HEK293 (cell line): ENCODE measurements around the gene KIF19.

ENCODE experiments used
- CTCF ChIA-PET: fragments of 350-600 bp; formaldehyde crosslinking; extraction: SDS; loops from one replicate; lab custom pipeline; 2021; ENCODE audit warnings: antibody characterized with exemption; lab: Yijun Ruan, JAX
- POLR2A ChIA-PET: fragments of 300-600 bp; formaldehyde crosslinking; extraction: SDS; loops from one replicate; lab custom pipeline; 2020; ENCODE audit warnings: antibody characterized with exemption, inconsistent platforms; lab: Yijun Ruan, JAX
- H3K27ac ChIP-seq: fragments of 200-500 bp; sonication (Bioruptor generic); 2 replicates; pipeline ENCODE4 v1.5.1; 2014; ENCODE audit warnings: low read depth, low read length, control low read depth, inconsistent platforms; ENCODE audit errors: extremely low read depth
- H3K36me3 ChIP-seq, 2 experiments: fragments of 200-500 bp in 1 of 2; sonication (Bioruptor generic) in 1 of 2; 1 replicate in 1 of 2; 2 replicates in 1 of 2; pipeline ENCODE4 v1.5.1; 2014 to 2017; ENCODE audit warnings: inconsistent platforms in 2 of 2, low read length in 2 of 2; ENCODE audit not compliant: control insufficient read depth in 2 of 2, insufficient read depth in 1 of 2
- H3K4me1 ChIP-seq: fragments of 200-500 bp; sonication (Bioruptor generic); 2 replicates; pipeline ENCODE4 v1.5.1; 2014; ENCODE audit warnings: mild to moderate bottlenecking, low read length, inconsistent platforms; ENCODE audit not compliant: control insufficient read depth, insufficient read depth
- H3K4me3 ChIP-seq: 2 replicates; pipeline ENCODE4 v1.5.1; 2011; ENCODE audit warnings: low read depth, mild to moderate bottlenecking, control low read depth, low read length, moderate library complexity
- H3K9me3 ChIP-seq: fragments of 200-500 bp; sonication (Bioruptor generic); 2 replicates; pipeline ENCODE4 v1.5.1; 2014; ENCODE audit warnings: low read depth, low read length, inconsistent platforms; ENCODE audit not compliant: control insufficient read depth, insufficient read depth
- SALL2 ChIP-seq: fragments of 450-650 bp; formaldehyde crosslinking; IDR thresholded peaks from 2 replicates; pipeline ENCODE4 v1.5.0; 2017; ENCODE audit warnings: missing biosample characterization, mild to moderate bottlenecking, missing genetic modification characterization, borderline replicate concordance
- TCF7L2 ChIP-seq: IDR thresholded peaks from 2 replicates; pipeline ENCODE4 v1.6.1; 2011; ENCODE audit warnings: low read depth, mild to moderate bottlenecking, inconsistent platforms, low read length, moderate library complexity, borderline replicate concordance
- TSHZ1 ChIP-seq: fragments of 450-650 bp; formaldehyde crosslinking; IDR thresholded peaks from 2 replicates; pipeline ENCODE4 v1.5.1; 2016; ENCODE audit warnings: missing biosample characterization, missing genetic modification characterization, borderline replicate concordance
- WT1 ChIP-seq: fragments of 450-650 bp; formaldehyde crosslinking; IDR thresholded peaks from 2 replicates; pipeline ENCODE4 v1.5.1; 2016; ENCODE audit warnings: missing biosample characterization, missing genetic modification characterization
- ZFP37 ChIP-seq: fragments of 450-650 bp; formaldehyde crosslinking; IDR thresholded peaks from 2 replicates; pipeline ENCODE4 v1.5.1; 2016; ENCODE audit warnings: missing biosample characterization, missing genetic modification characterization
- ZNF239 ChIP-seq: fragments of 450-650 bp; formaldehyde crosslinking; IDR thresholded peaks from 2 replicates; pipeline ENCODE4 v1.5.1; 2016; ENCODE audit warnings: missing biosample characterization, missing genetic modification characterization
- ZNF24 ChIP-seq: fragments of 450-650 bp; formaldehyde crosslinking; IDR thresholded peaks from 2 replicates; pipeline ENCODE4 v1.5.1; 2016; ENCODE audit warnings: missing biosample characterization, missing genetic modification characterization
- ZNF510 ChIP-seq: fragments of 450-650 bp; formaldehyde crosslinking; IDR thresholded peaks from 2 replicates; pipeline ENCODE4 v1.5.1; 2018; ENCODE audit warnings: mild to moderate bottlenecking, missing genetic modification characterization, missing biosample characterization; ENCODE audit not compliant: insufficient replicate concordance
- ZNF768 ChIP-seq: fragments of 450-650 bp; formaldehyde crosslinking; IDR thresholded peaks from 2 replicates; pipeline ENCODE4 v1.5.1; 2018; ENCODE audit warnings: missing biosample characterization, mild to moderate bottlenecking, missing genetic modification characterization
- ZNF792 ChIP-seq: fragments of 450-650 bp; formaldehyde crosslinking; IDR thresholded peaks from 2 replicates; pipeline ENCODE4 v1.5.1; 2016; ENCODE audit warnings: missing biosample characterization, missing genetic modification characterization
- ZNF830 ChIP-seq: fragments of 450-650 bp; IDR thresholded peaks from 2 replicates; pipeline ENCODE4 v1.5.0; 2018; ENCODE audit warnings: missing biosample characterization, missing genetic modification characterization, low read depth, mild to moderate bottlenecking, moderate library complexity
- ZNF843 ChIP-seq: fragments of 450-650 bp; formaldehyde crosslinking; IDR thresholded peaks from 2 replicates; pipeline ENCODE4 v1.5.1; 2016; ENCODE audit warnings: missing biosample characterization, missing genetic modification characterization
- TF ChIP-seq, protein P1 (sequence below): sonication (generic); formaldehyde crosslinking; IDR thresholded peaks from 2 replicates; pipeline ENCODE4 v1.8.1; 2022; ENCODE audit warnings: mild to moderate bottlenecking, moderate library complexity, missing genetic modification reagents
- TF ChIP-seq, protein P2 (sequence below): fragments of 450-650 bp; formaldehyde crosslinking; IDR thresholded peaks from 2 replicates; pipeline ENCODE4 v1.5.1; 2016; ENCODE audit warnings: missing biosample characterization, missing genetic modification characterization
- TF ChIP-seq, protein P3 (sequence below): fragments of 450-650 bp; formaldehyde crosslinking; IDR thresholded peaks from 2 replicates; pipeline ENCODE4 v1.5.1; 2016; ENCODE audit warnings: missing biosample characterization, missing genetic modification characterization

Gene KIF19

DNA sequence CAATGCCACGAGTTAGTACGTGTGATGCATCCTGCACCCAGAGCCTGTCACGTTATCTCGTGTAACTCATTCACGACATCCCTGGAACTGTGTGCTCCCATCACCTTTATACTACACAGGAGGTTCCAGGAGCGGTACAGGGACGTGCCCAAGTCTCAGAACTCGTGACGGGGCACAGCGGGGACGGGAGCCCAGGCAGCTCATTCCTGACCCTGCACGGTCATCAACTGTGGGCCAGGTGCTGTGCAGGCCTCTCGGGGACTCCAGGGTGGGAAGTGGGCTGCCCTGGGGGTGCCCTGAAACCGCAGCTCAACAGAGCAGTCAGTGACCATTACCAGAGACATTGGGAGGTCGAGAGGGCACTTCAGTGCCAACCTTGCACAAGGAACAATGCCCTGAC lies 11.1 kb upstream of the KIF19 start:
- Histone ChIP-seq H3K4me3 (no peak overlapping the region), H3K36me3 (no peaks in the 10 kb centered on the region), H3K4me1 (no peaks in the 10 kb centered on the region), H3K27ac (no peak overlapping the region), H3K9me3 (no peaks in the 10 kb centered on the region)
- TF ChIP-seq ZNF24 (tag by site-specific recombination), result no peak
- TF ChIP-seq ZNF830, result no peak
- TF ChIP-seq, protein P1, sequence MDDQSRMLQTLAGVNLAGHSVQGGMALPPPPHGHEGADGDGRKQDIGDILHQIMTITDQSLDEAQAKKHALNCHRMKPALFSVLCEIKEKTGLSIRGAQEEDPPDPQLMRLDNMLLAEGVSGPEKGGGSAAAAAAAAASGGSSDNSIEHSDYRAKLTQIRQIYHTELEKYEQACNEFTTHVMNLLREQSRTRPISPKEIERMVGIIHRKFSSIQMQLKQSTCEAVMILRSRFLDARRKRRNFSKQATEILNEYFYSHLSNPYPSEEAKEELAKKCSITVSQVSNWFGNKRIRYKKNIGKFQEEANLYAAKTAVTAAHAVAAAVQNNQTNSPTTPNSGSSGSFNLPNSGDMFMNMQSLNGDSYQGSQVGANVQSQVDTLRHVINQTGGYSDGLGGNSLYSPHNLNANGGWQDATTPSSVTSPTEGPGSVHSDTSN (CRISPR knock-in tag), result no peak
- TF ChIP-seq TSHZ1 (tag by site-specific recombination), result no peak
- TF ChIP-seq ZFP37 (tag by site-specific recombination), result no peak
- TF ChIP-seq SALL2 (tag by site-specific recombination), result no peak
- TF ChIP-seq, protein P2, sequence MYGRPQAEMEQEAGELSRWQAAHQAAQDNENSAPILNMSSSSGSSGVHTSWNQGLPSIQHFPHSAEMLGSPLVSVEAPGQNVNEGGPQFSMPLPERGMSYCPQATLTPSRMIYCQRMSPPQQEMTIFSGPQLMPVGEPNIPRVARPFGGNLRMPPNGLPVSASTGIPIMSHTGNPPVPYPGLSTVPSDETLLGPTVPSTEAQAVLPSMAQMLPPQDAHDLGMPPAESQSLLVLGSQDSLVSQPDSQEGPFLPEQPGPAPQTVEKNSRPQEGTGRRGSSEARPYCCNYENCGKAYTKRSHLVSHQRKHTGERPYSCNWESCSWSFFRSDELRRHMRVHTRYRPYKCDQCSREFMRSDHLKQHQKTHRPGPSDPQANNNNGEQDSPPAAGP (tag by site-specific recombination), result no peak
- TF ChIP-seq, protein P3, sequence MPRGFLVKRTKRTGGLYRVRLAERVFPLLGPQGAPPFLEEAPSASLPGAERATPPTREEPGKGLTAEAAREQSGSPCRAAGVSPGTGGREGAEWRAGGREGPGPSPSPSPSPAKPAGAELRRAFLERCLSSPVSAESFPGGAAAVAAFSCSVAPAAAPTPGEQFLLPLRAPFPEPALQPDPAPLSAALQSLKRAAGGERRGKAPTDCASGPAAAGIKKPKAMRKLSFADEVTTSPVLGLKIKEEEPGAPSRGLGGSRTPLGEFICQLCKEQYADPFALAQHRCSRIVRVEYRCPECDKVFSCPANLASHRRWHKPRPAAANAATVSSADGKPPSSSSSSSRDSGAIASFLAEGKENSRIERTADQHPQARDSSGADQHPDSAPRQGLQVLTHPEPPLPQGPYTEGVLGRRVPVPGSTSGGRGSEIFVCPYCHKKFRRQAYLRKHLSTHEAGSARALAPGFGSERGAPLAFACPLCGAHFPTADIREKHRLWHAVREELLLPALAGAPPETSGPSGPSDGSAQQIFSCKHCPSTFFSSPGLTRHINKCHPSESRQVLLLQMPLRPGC (tag by site-specific recombination), result no peak
- TF ChIP-seq ZNF239 (tag by site-specific recombination), result no peak
- TF ChIP-seq ZNF792 (tag by site-specific recombination), result no peak
- TF ChIP-seq TCF7L2, result no peak
- no peak for TF ChIP-seq ZNF843 (tag by site-specific recombination)
- ChIA-PET POLR2A (interaction anchor here (0.8 to 1.8 kb wide), 2 partner anchors 9 to 18 kb away, joined by 3 to 4 read pairs; no protein-coding TSS in a partner anchor), CTCF (interaction anchor here (0.9 to 1.8 kb wide), 2 partner anchors 15 to 53 kb away, joined by 5 to 7 read pairs; partner anchors contain the start of gene GPR142)

DNA sequence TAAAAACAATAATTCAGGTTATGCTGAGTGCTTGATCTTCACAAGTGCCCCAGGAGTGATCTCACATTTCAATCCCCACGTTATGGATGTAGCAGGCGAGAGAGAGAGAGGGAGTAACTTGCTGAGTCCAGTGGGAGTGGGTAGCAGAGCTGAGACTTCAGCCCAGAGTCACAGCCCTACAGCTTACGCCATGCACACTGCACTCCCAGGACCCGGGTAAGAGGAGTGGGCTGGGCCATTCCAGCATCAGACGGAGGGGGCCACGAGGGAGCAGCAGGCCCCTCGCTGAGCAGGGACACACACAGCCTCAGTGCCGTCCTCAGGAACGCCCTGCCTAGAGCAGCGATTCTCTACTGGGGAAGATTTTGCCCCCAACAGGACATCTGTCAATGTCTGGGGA lies 9.8 kb upstream of the KIF19 start:
- Histone ChIP-seq H3K27ac (no peak overlapping the region), H3K36me3 (no peaks in the 10 kb centered on the region), H3K4me1 (no peaks in the 10 kb centered on the region), H3K9me3 (no peaks in the 10 kb centered on the region), H3K4me3 (no peak overlapping the region)
- POLR2A ChIA-PET, result no interaction called here
- no peak for TF ChIP-seq WT1 (tag by site-specific recombination)
- TF ChIP-seq ZNF768 (tag by site-specific recombination), result no peak
- TF ChIP-seq ZNF510 (tag by site-specific recombination), result no peak
- CTCF ChIA-PET, result interaction anchor here (1.1 to 1.8 kb wide), 2 partner anchors 20 to 52 kb away, joined by 3 to 7 read pairs; partner anchors contain the start of gene GPR142
